Ascending aorta (tissue), 2 donors: ENCODE results near the gene HARBI1. TPM values are rescaled to one million over a fixed set of nuclear protein-coding genes. Genes with fewer than 3 reads are reported as not detected.

Experiments used
- DNase-seq, 2 donors: peaks; one replicate each; pipeline ENCODE4 v3.0.0-alpha.2; 2019; ENCODE audit warnings: low spot score in 2 of 2
- H3K27ac ChIP-seq, 2 donors: fragments of 200-600 bp; sonication (generic); one replicate each; pipeline ENCODE4 v1.5.1; 2016 to 2017; ENCODE audit warnings: mild to moderate bottlenecking in 1 of 2
- H3K27me3 ChIP-seq: fragments of 200-600 bp; sonication (generic); one replicate; pipeline ENCODE4 v1.5.1; 2017
- H3K36me3 ChIP-seq, 2 donors: fragments of 200-600 bp; sonication (generic); one replicate each; pipeline ENCODE4 v1.5.1; 2016
- H3K4me1 ChIP-seq, 2 donors: fragments of 200-600 bp; sonication (generic); one replicate each; pipeline ENCODE4 v1.5.1; 2016 to 2017; ENCODE audit warnings: mild to moderate bottlenecking in 1 of 2
- H3K4me3 ChIP-seq, 2 donors: fragments of 200-600 bp; sonication (generic); one replicate each; pipeline ENCODE4 v1.5.1; 2016 to 2017; ENCODE audit warnings: mild to moderate bottlenecking in 1 of 2
- H3K9me3 ChIP-seq, 2 donors: fragments of 200-600 bp; sonication (generic); one replicate each; pipeline ENCODE4 v1.5.1; 2016
- intact Hi-C: fragments of 100-400 bp; cut with DNase I; formaldehyde crosslinking; loops from one replicate; pipeline ENCODE4 v1.15.1; 2023
- total RNA-seq: library from RNA; depleted of rRNA; stranded (reverse); fragments of >200 nt; gene quantifications from one replicate; pipeline ENCODE4 v1.1.0, GENCODE V29; 2016
- TF ChIP-seq, protein P1 (sequence below), 3 experiments: fragments of 200-600 bp in 2 of 3; fragments of 450-650 bp in 1 of 3; sonication (generic) in 2 of 3; IDR thresholded peaks; one replicate each; pipeline ENCODE4 v1.5.1; 2016 to 2019; ENCODE audit warnings: antibody characterized with exemption in 3 of 3, mild to moderate bottlenecking in 1 of 3, moderate library complexity in 1 of 3

Gene HARBI1
- total RNA-seq, 1 donor from 2014 or later, result not detected

DNA sequence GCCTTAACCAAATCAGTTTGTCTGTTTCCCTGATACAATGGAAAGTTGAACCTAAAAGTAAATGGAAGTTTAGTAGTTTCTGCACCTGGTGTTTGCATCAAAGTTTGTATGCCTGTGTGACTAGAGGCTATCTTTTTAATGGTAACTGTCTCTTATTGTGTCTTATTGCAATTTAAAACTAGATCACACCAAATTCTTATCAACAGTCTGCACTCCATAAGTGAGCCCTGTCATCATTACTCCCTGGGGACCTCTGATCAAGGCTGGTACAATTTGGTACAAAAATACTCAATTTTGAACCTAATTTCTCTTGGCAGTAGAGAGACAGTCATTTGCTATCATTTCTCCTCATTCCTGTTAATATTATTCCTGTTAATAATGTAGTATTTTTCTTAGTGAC, 45.3 kb upstream of the HARBI1 start:
- DNase-seq, result no peak
- H3K4me3 ChIP-seq, result no peak overlapping the region
- TF ChIP-seq, protein P1, sequence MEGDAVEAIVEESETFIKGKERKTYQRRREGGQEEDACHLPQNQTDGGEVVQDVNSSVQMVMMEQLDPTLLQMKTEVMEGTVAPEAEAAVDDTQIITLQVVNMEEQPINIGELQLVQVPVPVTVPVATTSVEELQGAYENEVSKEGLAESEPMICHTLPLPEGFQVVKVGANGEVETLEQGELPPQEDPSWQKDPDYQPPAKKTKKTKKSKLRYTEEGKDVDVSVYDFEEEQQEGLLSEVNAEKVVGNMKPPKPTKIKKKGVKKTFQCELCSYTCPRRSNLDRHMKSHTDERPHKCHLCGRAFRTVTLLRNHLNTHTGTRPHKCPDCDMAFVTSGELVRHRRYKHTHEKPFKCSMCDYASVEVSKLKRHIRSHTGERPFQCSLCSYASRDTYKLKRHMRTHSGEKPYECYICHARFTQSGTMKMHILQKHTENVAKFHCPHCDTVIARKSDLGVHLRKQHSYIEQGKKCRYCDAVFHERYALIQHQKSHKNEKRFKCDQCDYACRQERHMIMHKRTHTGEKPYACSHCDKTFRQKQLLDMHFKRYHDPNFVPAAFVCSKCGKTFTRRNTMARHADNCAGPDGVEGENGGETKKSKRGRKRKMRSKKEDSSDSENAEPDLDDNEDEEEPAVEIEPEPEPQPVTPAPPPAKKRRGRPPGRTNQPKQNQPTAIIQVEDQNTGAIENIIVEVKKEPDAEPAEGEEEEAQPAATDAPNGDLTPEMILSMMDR (IDR thresholded peaks at IDR 0.05), result no peak
- H3K27me3 ChIP-seq, result no peaks in the 10 kb centered on the region
- peaks cover 45 to 92% of the 10 kb centered on the region in 2 donors for H3K36me3 ChIP-seq
- no peaks in the 10 kb centered on the region for H3K9me3 ChIP-seq
- H3K27ac ChIP-seq, result no peak overlapping the region
- intact Hi-C loops, result no loop called here
- peaks cover 4 to 12% of the 10 kb centered on the region in 2 donors for H3K4me1 ChIP-seq

DNA sequence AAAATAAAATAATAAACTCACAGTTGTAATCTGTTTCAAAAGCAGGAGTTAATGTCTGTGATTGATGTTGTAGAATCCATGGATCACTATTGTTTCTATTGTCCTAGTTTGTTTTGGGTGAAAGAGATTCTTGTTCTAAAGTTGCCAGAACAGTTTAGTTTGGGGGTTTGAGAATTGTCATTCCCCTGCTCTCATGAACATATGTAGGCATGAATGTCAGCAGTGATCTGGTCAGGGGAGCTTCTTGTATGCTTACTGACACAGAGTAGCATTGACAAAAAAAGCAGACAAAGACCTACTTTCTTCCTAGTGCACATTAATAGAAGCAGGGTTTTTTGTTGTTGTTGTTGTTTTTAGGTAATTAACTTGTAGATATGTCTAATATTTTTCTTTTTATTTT, 44.8 kb upstream of the HARBI1 start:
- peaks cover 51 to 95% of the 10 kb centered on the region in 2 donors for H3K36me3 ChIP-seq
- no peak overlapping the region for H3K27ac ChIP-seq
- TF ChIP-seq, protein P1 (IDR thresholded peaks at IDR 0.05), result no peak
- H3K4me3 ChIP-seq, result no peak overlapping the region
- H3K27me3 ChIP-seq, result no peaks in the 10 kb centered on the region
- intact Hi-C loops, result no loop called here
- H3K4me1 ChIP-seq, result peaks cover 0 to 7% of the 10 kb centered on the region in 2 donors
- H3K9me3 ChIP-seq, result no peaks in the 10 kb centered on the region
- DNase-seq, result no peak

GRCh38 chr11:46659908-46660307, 42.9 kb upstream of the HARBI1 start:
- H3K4me3 ChIP-seq, result no peak overlapping the region
- peaks cover 57 to 98% of the 10 kb centered on the region in 2 donors for H3K36me3 ChIP-seq
- no peaks in the 10 kb centered on the region for H3K27me3 ChIP-seq
- intact Hi-C loops, result no loop called here
- DNase-seq, result no peak
- no peak overlapping the region for H3K27ac ChIP-seq
- H3K4me1 ChIP-seq, result no peaks in the 10 kb centered on the region
- TF ChIP-seq, protein P1 (IDR thresholded peaks at IDR 0.05), result no peak
- H3K9me3 ChIP-seq, result no peaks in the 10 kb centered on the region

- no peaks in the 10 kb centered on the region for H3K27me3 ChIP-seq
- intact Hi-C loops, result no loop called here
- TF ChIP-seq, protein P1 (IDR thresholded peaks at IDR 0.05), result no peak
- H3K4me1 ChIP-seq, result no peaks in the 10 kb centered on the region
- DNase-seq, result peak in 1 of 2 donors; percentile 67
- no peaks in the 10 kb centered on the region for H3K9me3 ChIP-seq
- H3K4me3 ChIP-seq, result no peak overlapping the region
- H3K27ac ChIP-seq, result peak overlapping the region in 1 of 2 donors; percentile 24
- peaks cover 57 to 95% of the 10 kb centered on the region in 2 donors for H3K36me3 ChIP-seq
Observed at GRCh38 chr11:46658259-46658658, 41.2 kb upstream of the HARBI1 start.

- TF ChIP-seq, protein P1 (IDR thresholded peaks at IDR 0.05), result no peak
- H3K4me1 ChIP-seq, result no peaks in the 10 kb centered on the region
- intact Hi-C loops, result no loop called here
- H3K27ac ChIP-seq, result peak overlapping the region in 1 of 2 donors; percentile 11
- H3K36me3 ChIP-seq, result peaks cover 53 to 95% of the 10 kb centered on the region in 2 donors
- no peaks in the 10 kb centered on the region for H3K9me3 ChIP-seq
- no peaks in the 10 kb centered on the region for H3K27me3 ChIP-seq
- DNase-seq, result no peak
- no peak overlapping the region for H3K4me3 ChIP-seq
Observed at GRCh38 chr11:46657186-46657585, 40.2 kb upstream of the HARBI1 start.

DNA sequence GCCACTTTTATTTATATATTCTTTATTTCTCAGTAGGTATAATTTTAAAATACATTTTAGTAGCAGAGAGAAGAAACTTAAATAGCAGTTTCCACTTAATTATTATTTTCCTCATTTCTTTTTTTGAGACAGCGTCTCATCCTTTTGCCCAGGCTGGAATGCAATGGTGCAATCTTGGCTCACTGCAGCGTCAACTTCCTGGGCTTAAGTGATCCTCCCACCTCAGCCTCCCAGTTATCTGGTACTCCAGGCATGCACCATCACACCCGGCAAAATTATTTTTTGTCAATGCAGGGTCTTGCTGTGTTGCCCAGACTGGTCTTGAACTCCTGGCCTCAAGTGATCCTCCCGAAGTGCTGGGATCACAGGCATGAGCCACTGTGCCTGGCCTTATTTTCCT, 38.6 kb upstream of the HARBI1 start:
- TF ChIP-seq, protein P1 (IDR thresholded peaks at IDR 0.05), result no peak
- Histone ChIP-seq H3K27ac (no peak overlapping the region), H3K27me3 (no peaks in the 10 kb centered on the region), H3K36me3 (peaks cover 67 to 95% of the 10 kb centered on the region in 2 donors), H3K4me1 (no peaks in the 10 kb centered on the region), H3K4me3 (no peak overlapping the region), H3K9me3 (no peaks in the 10 kb centered on the region)
- intact Hi-C loops, result no loop called here
- no peak for DNase-seq
